Endodermal cell (in vitro differentiated cells): ENCODE measurements around the gene SMIM33. TPM values are rescaled to one million over a fixed set of nuclear protein-coding genes. Genes with fewer than 3 reads are reported as not detected.
A peak's percentile ranks its signal among the peaks of the same experiment; 100 is the strongest.
"Not testable (repeated sequence)": the region's sequence is repeated elsewhere in the genome, so short reads cannot be mapped to it uniquely, and the experiment has no call there.

ENCODE experiments used
- DNase-seq: peaks from one replicate; pipeline ENCODE4 v3.0.0-alpha.2; 2017
- H3K27ac ChIP-seq: 2 replicates; pipeline ENCODE4 v1.5.1; 2013; ENCODE audit warnings: mild to moderate bottlenecking, low read depth, low read length, moderate library complexity
- H3K27me3 ChIP-seq: 2 replicates; pipeline ENCODE4 v1.6.1; 2013; ENCODE audit warnings: mild to moderate bottlenecking, low read length, moderate library complexity; ENCODE audit not compliant: insufficient read depth, control insufficient read depth, poor library complexity, severe bottlenecking
- H3K36me3 ChIP-seq: 2 replicates; pipeline ENCODE4 v1.7.0; 2013; ENCODE audit warnings: mild to moderate bottlenecking, low read length, moderate library complexity; ENCODE audit not compliant: control insufficient read depth, insufficient read depth
- H3K4me1 ChIP-seq: one replicate; pipeline ENCODE4 v1.7.0; 2013; ENCODE audit warnings: low read length; ENCODE audit not compliant: control insufficient read depth, insufficient read depth
- H3K4me3 ChIP-seq: 2 replicates; pipeline ENCODE4 v1.5.1; 2013; ENCODE audit warnings: mild to moderate bottlenecking, low read length, moderate library complexity
- H3K9ac ChIP-seq: 2 replicates; pipeline ENCODE4 v1.6.1; 2013; ENCODE audit warnings: mild to moderate bottlenecking, low read length, moderate library complexity; ENCODE audit not compliant: poor library complexity, severe bottlenecking; ENCODE audit errors: extremely low read depth
- H3K9me3 ChIP-seq: 2 replicates; pipeline ENCODE4 v1.6.1; 2013; ENCODE audit warnings: mild to moderate bottlenecking, low read length, moderate library complexity; ENCODE audit not compliant: control insufficient read depth
- H3K27ac Mint-ChIP-seq: 2 replicates; pipeline ENCODE4 v1.8.0; 2020; ENCODE audit warnings: mixed read lengths
- H3K27me3 Mint-ChIP-seq: 2 replicates; pipeline ENCODE4 v1.8.0; 2021; ENCODE audit warnings: mild to moderate bottlenecking, mixed read lengths; ENCODE audit not compliant: insufficient read depth
- H3K36me3 Mint-ChIP-seq: 2 replicates; pipeline ENCODE4 v1.8.0; 2020; ENCODE audit warnings: low read depth, mixed read lengths
- H3K4me1 Mint-ChIP-seq: 2 replicates; pipeline ENCODE4 v1.8.0; 2020; ENCODE audit warnings: mixed read lengths
- H3K4me3 Mint-ChIP-seq: 2 replicates; pipeline ENCODE4 v1.8.0; 2020; ENCODE audit warnings: mild to moderate bottlenecking, moderate library complexity, mixed read lengths
- H3K9me3 Mint-ChIP-seq: 2 replicates; pipeline ENCODE4 v1.8.0; 2020; ENCODE audit warnings: mild to moderate bottlenecking, mixed read lengths
- WGBS, 2 experiments: methylation state at CpG; one replicate each; pipeline versions ENCODE4 v1.1.5 to v1.1.7; 2013; ENCODE audit warnings: missing lambda C conversion rate in 2 of 2, mixed read lengths in 1 of 2; ENCODE audit not compliant: insufficient coverage in 1 of 2, insufficient read length in 1 of 2; 5-methylcytosine and 5-hydroxymethylcytosine counted together
- total RNA-seq, 2 donors: library from RNA; stranded (reverse); fragmentation: NEBNext Ultra II Directional in 1 of 2; extraction: Animal tissue kit (Norgen Biotek cat#: 25700) in 1 of 2; gene quantifications; 2 replicates in 1 of 2; 3 replicates in 1 of 2; pipeline ENCODE4 v1.2.1, GENCODE V29; 2021
- TF ChIP-seq, protein P1 (sequence below): fragments of 200-600 bp; sonication (generic); conservative IDR thresholded peaks from 2 replicates; pipeline ENCODE4 v1.5.0; 2021; ENCODE audit warnings: antibody characterized with exemption, mild to moderate bottlenecking

Gene SMIM33
- total RNA-seq, 2 donors from 2014 or later, result not detected

DNA sequence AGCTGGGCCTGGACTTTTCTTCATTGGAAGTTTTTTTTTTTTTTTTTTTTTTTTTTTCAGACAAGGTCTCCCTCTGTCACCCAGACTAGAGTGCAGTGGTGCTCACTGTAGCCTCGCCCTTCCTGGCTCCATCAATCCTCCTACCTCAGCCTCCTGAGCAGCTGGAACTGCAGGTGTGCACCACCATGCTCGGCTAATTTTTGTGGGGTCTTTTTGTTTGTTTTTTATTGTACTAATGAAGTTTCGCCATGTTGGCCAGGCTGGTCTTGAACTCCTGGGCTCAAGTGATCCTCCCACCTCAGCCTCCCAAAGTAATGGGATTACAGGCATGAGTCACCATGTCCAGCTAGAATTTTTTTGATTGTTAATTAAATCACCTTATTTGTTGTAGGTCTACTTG, 35.1 kb upstream of the SMIM33 start:
- Mint-ChIP-seq H3K4me1 (peaks cover 17% of the 10 kb centered on the region), H3K4me3 (no peak overlapping the region), H3K9me3 (no peaks in the 10 kb centered on the region), H3K27ac (no peak overlapping the region), H3K36me3 (peaks cover 17% of the 10 kb centered on the region), H3K27me3 (no peaks in the 10 kb centered on the region)
- Histone ChIP-seq H3K9ac (no peak overlapping the region), H3K9me3 (no peaks in the 10 kb centered on the region), H3K4me3 (no peak overlapping the region), H3K4me1 (no peaks in the 10 kb centered on the region), H3K27ac (no peak overlapping the region), H3K27me3 (no peaks in the 10 kb centered on the region), H3K36me3 (peaks cover 8% of the 10 kb centered on the region)
- DNase-seq, result no peak
- WGBS, 2 experiments, result 92 to 100% methylated on average over 1 to 3 of the region's 3 CpGs
- TF ChIP-seq, protein P1, sequence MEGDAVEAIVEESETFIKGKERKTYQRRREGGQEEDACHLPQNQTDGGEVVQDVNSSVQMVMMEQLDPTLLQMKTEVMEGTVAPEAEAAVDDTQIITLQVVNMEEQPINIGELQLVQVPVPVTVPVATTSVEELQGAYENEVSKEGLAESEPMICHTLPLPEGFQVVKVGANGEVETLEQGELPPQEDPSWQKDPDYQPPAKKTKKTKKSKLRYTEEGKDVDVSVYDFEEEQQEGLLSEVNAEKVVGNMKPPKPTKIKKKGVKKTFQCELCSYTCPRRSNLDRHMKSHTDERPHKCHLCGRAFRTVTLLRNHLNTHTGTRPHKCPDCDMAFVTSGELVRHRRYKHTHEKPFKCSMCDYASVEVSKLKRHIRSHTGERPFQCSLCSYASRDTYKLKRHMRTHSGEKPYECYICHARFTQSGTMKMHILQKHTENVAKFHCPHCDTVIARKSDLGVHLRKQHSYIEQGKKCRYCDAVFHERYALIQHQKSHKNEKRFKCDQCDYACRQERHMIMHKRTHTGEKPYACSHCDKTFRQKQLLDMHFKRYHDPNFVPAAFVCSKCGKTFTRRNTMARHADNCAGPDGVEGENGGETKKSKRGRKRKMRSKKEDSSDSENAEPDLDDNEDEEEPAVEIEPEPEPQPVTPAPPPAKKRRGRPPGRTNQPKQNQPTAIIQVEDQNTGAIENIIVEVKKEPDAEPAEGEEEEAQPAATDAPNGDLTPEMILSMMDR, result no peak

DNA sequence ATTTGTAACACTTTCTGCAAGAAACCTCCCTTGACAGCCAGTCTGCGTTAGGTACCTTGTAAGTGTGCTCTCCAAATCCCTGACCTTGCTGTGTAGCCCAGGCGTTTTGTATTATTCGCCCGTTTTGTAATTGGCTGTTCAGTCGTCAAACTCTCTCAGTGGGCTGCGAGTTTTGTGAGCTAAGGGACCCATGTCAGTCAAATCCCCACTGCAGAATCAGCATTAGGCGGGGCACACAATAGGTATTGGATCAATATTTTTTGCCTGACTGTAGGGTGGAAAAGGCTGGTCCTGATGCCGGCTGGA, 32.1 kb upstream of the SMIM33 start:
- 45 to 57% methylated on average over 8 of the region's 8 CpGs for WGBS, 2 experiments
- H3K36me3 Mint-ChIP-seq, result peaks cover 13% of the 10 kb centered on the region
- peak overlapping the region; percentile 88 for H3K4me3 Mint-ChIP-seq
- H3K4me1 ChIP-seq, result no peaks in the 10 kb centered on the region
- peaks cover 8% of the 10 kb centered on the region for H3K36me3 ChIP-seq
- H3K9ac ChIP-seq, result no peak overlapping the region
- no peaks in the 10 kb centered on the region for H3K9me3 Mint-ChIP-seq
- H3K4me1 Mint-ChIP-seq, result peaks cover 18% of the 10 kb centered on the region
- no peaks in the 10 kb centered on the region for H3K9me3 ChIP-seq
- peak; percentile 52 for DNase-seq
- peak overlapping the region; percentile 97 for H3K27ac Mint-ChIP-seq
- H3K27me3 Mint-ChIP-seq, result peaks cover 6% of the 10 kb centered on the region
- peak overlapping the region; percentile 92 for H3K4me3 ChIP-seq
- TF ChIP-seq, protein P1, result no peak
- no peak overlapping the region for H3K27ac ChIP-seq
- no peaks in the 10 kb centered on the region for H3K27me3 ChIP-seq

DNA sequence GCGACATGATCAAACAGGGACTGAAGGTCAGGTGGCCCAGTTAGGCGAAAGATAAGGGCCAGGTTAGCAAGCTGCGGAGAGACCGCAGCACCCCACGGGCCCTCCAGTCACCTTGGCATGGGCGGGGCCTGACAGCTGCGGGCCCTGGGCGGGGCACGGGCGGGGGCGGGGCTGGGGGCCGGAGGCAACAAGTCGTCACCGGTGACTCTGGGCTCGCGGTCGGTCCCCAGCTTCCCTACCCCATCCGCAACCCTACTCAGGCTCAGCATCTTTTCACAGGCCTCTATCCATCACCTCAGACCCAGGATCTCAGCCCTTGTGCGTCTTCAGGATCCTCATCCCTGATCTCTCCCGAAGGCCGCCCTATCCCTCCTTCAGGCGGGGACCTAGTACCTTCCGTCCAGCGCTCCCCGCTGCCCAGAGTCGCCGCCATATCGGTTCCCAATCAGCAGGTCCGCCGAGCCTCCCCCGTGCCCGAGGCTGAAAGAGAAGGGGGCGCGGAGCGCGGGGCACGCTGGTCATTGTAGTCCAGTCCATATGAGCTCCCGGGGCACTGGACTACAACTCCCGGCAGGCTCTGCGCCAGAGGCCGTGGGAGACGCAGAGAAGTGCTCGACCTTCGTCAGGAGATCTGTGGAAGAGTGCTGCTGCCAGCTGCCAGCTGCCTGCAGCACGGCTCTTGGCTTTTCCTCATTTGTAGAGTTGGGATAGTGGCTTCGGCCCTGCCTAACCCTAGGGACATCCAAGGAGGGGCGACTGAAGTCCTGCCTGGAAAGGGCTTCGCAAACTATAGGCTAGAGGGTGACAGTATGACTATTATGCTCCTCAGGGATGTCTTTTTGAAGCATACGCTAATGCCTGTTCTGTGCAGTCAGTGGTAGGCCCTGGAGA, 31.5 kb upstream of the SMIM33 start, which contains the start of gene DNAJC18:
TSS of gene DNAJC18 (minus strand) at position 513 of the 891 bp plus-strand sequence. CDS start at position 433, 80 bp downstream.
- whole genome bisulfite sequencing, 2 experiments, result 5 to 9% methylated on average over 30 to 49 of the region's 49 CpGs
- Histone ChIP-seq H3K27ac (peak within 1 kb of the TSS; percentile 84), H3K36me3 (peaks cover 8% of the 10 kb centered on the region), H3K4me3 (peak within 1 kb of the TSS; percentile 92), H3K4me1 (no peaks in the 10 kb centered on the region), H3K27me3 (no peaks in the 10 kb centered on the region), H3K9me3 (no peaks in the 10 kb centered on the region), H3K9ac (peak within 1 kb of the TSS; percentile 84)
- Mint-ChIP-seq H3K4me3 (peak within 1 kb of the TSS; percentile 88), H3K9me3 (no peaks in the 10 kb centered on the region), H3K4me1 (peaks cover 19% of the 10 kb centered on the region), H3K36me3 (peaks cover 13% of the 10 kb centered on the region), H3K27me3 (peaks cover 6% of the 10 kb centered on the region), H3K27ac (peak within 1 kb of the TSS; percentile 97)
- TF ChIP-seq, protein P1, result no peak
- DNase-seq, result peak; percentile 98

DNA sequence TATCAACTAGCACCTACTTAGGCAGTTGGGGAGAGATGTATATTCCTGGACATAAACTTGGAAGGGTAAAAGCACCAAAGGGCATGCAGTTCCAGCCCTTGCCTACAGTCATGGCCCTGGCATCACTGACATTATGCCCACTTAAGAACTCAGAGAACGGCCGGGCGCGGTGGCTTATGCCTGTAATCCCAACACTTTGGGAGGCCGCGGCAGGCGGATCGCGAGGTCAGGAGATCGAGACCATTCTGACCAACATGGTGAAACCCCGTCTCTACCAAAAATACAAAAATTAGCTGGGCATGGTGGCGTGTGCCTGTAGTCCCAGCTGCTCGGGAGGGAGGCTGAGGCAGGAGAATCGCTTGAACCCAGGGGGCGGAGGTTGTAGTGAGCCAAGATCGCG, 30.4 kb upstream of the SMIM33 start:
- H3K4me3 ChIP-seq, H3K36me3 Mint-ChIP-seq, H3K4me1 ChIP-seq, H3K27me3 Mint-ChIP-seq, H3K9me3 ChIP-seq, DNase-seq, H3K27ac Mint-ChIP-seq, H3K36me3 ChIP-seq, H3K27ac ChIP-seq, H3K9ac ChIP-seq, H3K9me3 Mint-ChIP-seq, H3K27me3 ChIP-seq, H3K4me3 Mint-ChIP-seq: not testable (repeated sequence)
- WGBS, 2 experiments, result 90 to 94% methylated on average over 12 to 17 of the region's 17 CpGs
- H3K4me1 Mint-ChIP-seq, result peaks cover 20% of the 10 kb centered on the region
